K562 (cell line): ENCODE results near the gene HAND2.

Experiments used
- IRF2 ChIP-seq: sonication (generic); formaldehyde crosslinking; IDR thresholded peaks from 2 replicates; pipeline ENCODE4 v1.8.1; 2022; ENCODE audit warnings: mild to moderate bottlenecking, missing genetic modification reagents
- KLF13 ChIP-seq: fragments of 450-650 bp; IDR thresholded peaks from 2 replicates; pipeline ENCODE4 v1.6.1; 2016; ENCODE audit warnings: missing genetic modification characterization, low read depth, mild to moderate bottlenecking, missing compliant biosample characterization, moderate library complexity, borderline replicate concordance
- THRAP3 ChIP-seq: fragments of 450-650 bp; IDR thresholded peaks from 2 replicates; pipeline ENCODE4 v1.6.1; 2016; ENCODE audit warnings: mild to moderate bottlenecking, inconsistent platforms, borderline replicate concordance
- WHSC1 ChIP-seq: IDR thresholded peaks from one replicate; pipeline ENCODE4 v1.6.1; 2012; ENCODE audit warnings: low read length, control low read depth, inconsistent platforms
- ZNF146 ChIP-seq: IDR thresholded peaks from one replicate; pipeline ENCODE4 v1.6.1; 2018; ENCODE audit warnings: missing compliant biosample characterization; ENCODE audit not compliant: unreplicated experiment
- TF ChIP-seq, protein P1 (sequence below): sonication (generic); formaldehyde crosslinking; IDR thresholded peaks from 2 replicates; pipeline ENCODE4 v1.9.0; 2022; ENCODE audit warnings: mild to moderate bottlenecking, missing genetic modification reagents
- TF ChIP-seq, protein P2 (sequence below): IDR thresholded peaks from 2 replicates; pipeline ENCODE4 v1.6.1; 2014; ENCODE audit warnings: antibody characterized with exemption

DNA sequence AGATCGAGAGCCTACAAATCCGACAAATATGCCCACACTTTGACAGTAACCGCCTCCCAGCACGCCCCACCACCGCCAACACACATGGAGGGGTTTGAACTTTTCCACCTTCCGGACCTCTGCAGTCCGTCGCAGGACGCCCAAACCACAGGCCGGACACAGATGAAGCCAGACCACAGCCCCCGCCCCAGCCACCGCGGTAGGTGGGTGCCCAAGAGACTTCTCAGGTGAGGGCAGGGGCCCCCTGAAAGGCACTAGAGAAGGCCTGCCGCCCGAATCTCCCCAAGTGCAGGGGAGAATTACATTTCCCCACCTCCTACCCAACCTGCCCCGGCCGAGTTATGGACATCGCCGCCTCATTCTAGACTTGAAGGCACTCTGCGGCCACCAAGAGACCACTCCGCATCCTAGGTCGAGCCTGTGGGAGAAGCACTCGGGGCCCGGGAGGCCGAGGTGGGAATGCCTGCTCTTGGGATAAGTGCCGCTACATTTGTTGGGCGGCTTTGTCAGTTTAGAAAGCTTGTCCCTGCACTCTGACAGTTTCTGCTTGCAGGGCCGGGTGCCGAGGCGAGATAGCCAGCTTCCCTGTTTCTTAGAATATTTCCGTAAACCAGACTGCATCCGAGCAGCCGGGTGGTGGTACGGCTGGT, 21.5 kb downstream of the HAND2 start:
- TF ChIP-seq WHSC1 = no peak
- TF ChIP-seq, protein P1, sequence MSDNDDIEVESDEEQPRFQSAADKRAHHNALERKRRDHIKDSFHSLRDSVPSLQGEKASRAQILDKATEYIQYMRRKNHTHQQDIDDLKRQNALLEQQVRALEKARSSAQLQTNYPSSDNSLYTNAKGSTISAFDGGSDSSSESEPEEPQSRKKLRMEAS (CRISPR knock-in tag) = no peak
- no peak for TF ChIP-seq THRAP3
- no peak for TF ChIP-seq ZNF146 (CRISPR knock-in tag)
- TF ChIP-seq, protein P2, sequence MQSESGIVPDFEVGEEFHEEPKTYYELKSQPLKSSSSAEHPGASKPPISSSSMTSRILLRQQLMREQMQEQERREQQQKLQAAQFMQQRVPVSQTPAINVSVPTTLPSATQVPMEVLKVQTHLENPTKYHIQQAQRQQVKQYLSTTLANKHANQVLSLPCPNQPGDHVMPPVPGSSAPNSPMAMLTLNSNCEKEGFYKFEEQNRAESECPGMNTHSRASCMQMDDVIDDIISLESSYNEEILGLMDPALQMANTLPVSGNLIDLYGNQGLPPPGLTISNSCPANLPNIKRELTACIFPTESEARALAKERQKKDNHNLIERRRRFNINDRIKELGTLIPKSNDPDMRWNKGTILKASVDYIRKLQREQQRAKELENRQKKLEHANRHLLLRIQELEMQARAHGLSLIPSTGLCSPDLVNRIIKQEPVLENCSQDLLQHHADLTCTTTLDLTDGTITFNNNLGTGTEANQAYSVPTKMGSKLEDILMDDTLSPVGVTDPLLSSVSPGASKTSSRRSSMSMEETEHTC = no peak
- no peak for TF ChIP-seq IRF2
- TF ChIP-seq KLF13 (tag) = no peak
